ENCODE measurements around the gene SLC38A3.

SLC38A3 gene

GRCh38 chr3:50182533-50183099 is 22.5 kb upstream of the SLC38A3 start:
- Histone ChIP-seq H3K4me3 (ENCODE audit: low read depth, low read length) (no peak overlapping the region), H3K27me3 (ENCODE audit: control insufficient read depth, insufficient read depth, low read length) (no peaks in the 10 kb centered on the region), H3K4me1 (ENCODE audit: control insufficient read depth, insufficient read depth, low read length) (no peaks in the 10 kb centered on the region), H3K9ac (ENCODE audit: low read length) (no peak overlapping the region), H3K27ac (ENCODE audit: low read depth, low read length) (no peak overlapping the region), H3K36me3 (ENCODE audit: control insufficient read depth, insufficient read depth, low read length) (peaks cover 41% of the 10 kb centered on the region), H3K9me3 (ENCODE audit: control insufficient read depth, insufficient read depth, low read depth, low read length) (no peaks in the 10 kb centered on the region)

- Histone ChIP-seq H3K4me1 (ENCODE audit: control insufficient read depth, insufficient read depth, low read length) (no peaks in the 10 kb centered on the region), H3K4me3 (ENCODE audit: low read depth, low read length) (no peak overlapping the region), H3K9me3 (ENCODE audit: control insufficient read depth, insufficient read depth, low read depth, low read length) (no peaks in the 10 kb centered on the region), H3K9ac (ENCODE audit: low read length) (no peak overlapping the region), H3K27ac (ENCODE audit: low read depth, low read length) (no peak overlapping the region), H3K36me3 (ENCODE audit: control insufficient read depth, insufficient read depth, low read length) (peaks cover 41% of the 10 kb centered on the region), H3K27me3 (ENCODE audit: control insufficient read depth, insufficient read depth, low read length) (no peaks in the 10 kb centered on the region)
Observed at GRCh38 chr3:50183755-50184154, 21.3 kb upstream of the SLC38A3 start.

GRCh38 chr3:50184242-50184978 is 20.7 kb upstream of the SLC38A3 start:
- no peaks in the 10 kb centered on the region for H3K9me3 ChIP-seq (ENCODE audit: control insufficient read depth, insufficient read depth, low read depth, low read length)
- no peak overlapping the region for H3K27ac ChIP-seq (ENCODE audit: low read depth, low read length)
- no peak overlapping the region for H3K4me3 ChIP-seq (ENCODE audit: low read depth, low read length)
- H3K4me1 ChIP-seq (ENCODE audit: control insufficient read depth, insufficient read depth, low read length) = no peaks in the 10 kb centered on the region
- H3K9ac ChIP-seq (ENCODE audit: low read length) = no peak overlapping the region
- peaks cover 41% of the 10 kb centered on the region for H3K36me3 ChIP-seq (ENCODE audit: control insufficient read depth, insufficient read depth, low read length)
- H3K27me3 ChIP-seq (ENCODE audit: control insufficient read depth, insufficient read depth, low read length) = no peaks in the 10 kb centered on the region

GRCh38 chr3:50185230-50185629 is 19.8 kb upstream of the SLC38A3 start:
- no peak overlapping the region for H3K9ac ChIP-seq (ENCODE audit: low read length)
- peaks cover 41% of the 10 kb centered on the region for H3K36me3 ChIP-seq (ENCODE audit: control insufficient read depth, insufficient read depth, low read length)
- H3K27me3 ChIP-seq (ENCODE audit: control insufficient read depth, insufficient read depth, low read length) = no peaks in the 10 kb centered on the region
- no peak overlapping the region for H3K4me3 ChIP-seq (ENCODE audit: low read depth, low read length)
- no peaks in the 10 kb centered on the region for H3K9me3 ChIP-seq (ENCODE audit: control insufficient read depth, insufficient read depth, low read depth, low read length)
- H3K27ac ChIP-seq (ENCODE audit: low read depth, low read length) = no peak overlapping the region
- H3K4me1 ChIP-seq (ENCODE audit: control insufficient read depth, insufficient read depth, low read length) = no peaks in the 10 kb centered on the region

- Histone ChIP-seq H3K27me3 (ENCODE audit: control insufficient read depth, insufficient read depth, low read length) (no peaks in the 10 kb centered on the region), H3K4me3 (ENCODE audit: low read depth, low read length) (no peak overlapping the region), H3K9me3 (ENCODE audit: control insufficient read depth, insufficient read depth, low read depth, low read length) (no peaks in the 10 kb centered on the region), H3K4me1 (ENCODE audit: control insufficient read depth, insufficient read depth, low read length) (no peaks in the 10 kb centered on the region), H3K9ac (ENCODE audit: low read length) (no peak overlapping the region), H3K36me3 (ENCODE audit: control insufficient read depth, insufficient read depth, low read length) (peaks cover 41% of the 10 kb centered on the region), H3K27ac (ENCODE audit: low read depth, low read length) (no peak overlapping the region)
Observed at GRCh38 chr3:50186096-50186495, 19.0 kb upstream of the SLC38A3 start.

- Histone ChIP-seq H3K9ac (ENCODE audit: low read length) (no peak overlapping the region), H3K27me3 (ENCODE audit: control insufficient read depth, insufficient read depth, low read length) (no peaks in the 10 kb centered on the region), H3K4me3 (ENCODE audit: low read depth, low read length) (no peak overlapping the region), H3K9me3 (ENCODE audit: control insufficient read depth, insufficient read depth, low read depth, low read length) (no peaks in the 10 kb centered on the region), H3K36me3 (ENCODE audit: control insufficient read depth, insufficient read depth, low read length) (peaks cover 33% of the 10 kb centered on the region), H3K27ac (ENCODE audit: low read depth, low read length) (no peak overlapping the region), H3K4me1 (ENCODE audit: control insufficient read depth, insufficient read depth, low read length) (no peaks in the 10 kb centered on the region)
Observed at GRCh38 chr3:50187750-50188149, 17.3 kb upstream of the SLC38A3 start.

GRCh38 chr3:50189274-50189673 is 15.8 kb upstream of the SLC38A3 start:
- Histone ChIP-seq H3K9me3 (ENCODE audit: control insufficient read depth, insufficient read depth, low read depth, low read length) (no peaks in the 10 kb centered on the region), H3K4me3 (ENCODE audit: low read depth, low read length) (no peak overlapping the region), H3K36me3 (ENCODE audit: control insufficient read depth, insufficient read depth, low read length) (peaks cover 25% of the 10 kb centered on the region), H3K27ac (ENCODE audit: low read depth, low read length) (no peak overlapping the region), H3K27me3 (ENCODE audit: control insufficient read depth, insufficient read depth, low read length) (peaks cover 8% of the 10 kb centered on the region), H3K4me1 (ENCODE audit: control insufficient read depth, insufficient read depth, low read length) (no peaks in the 10 kb centered on the region), H3K9ac (ENCODE audit: low read length) (no peak overlapping the region)

- Histone ChIP-seq H3K9me3 (ENCODE audit: control insufficient read depth, insufficient read depth, low read depth, low read length) (no peaks in the 10 kb centered on the region), H3K27me3 (ENCODE audit: control insufficient read depth, insufficient read depth, low read length) (peaks cover 9% of the 10 kb centered on the region), H3K27ac (ENCODE audit: low read depth, low read length) (no peak overlapping the region), H3K4me3 (ENCODE audit: low read depth, low read length) (no peak overlapping the region), H3K36me3 (ENCODE audit: control insufficient read depth, insufficient read depth, low read length) (peaks cover 18% of the 10 kb centered on the region), H3K9ac (ENCODE audit: low read length) (no peak overlapping the region), H3K4me1 (ENCODE audit: control insufficient read depth, insufficient read depth, low read length) (no peaks in the 10 kb centered on the region)
Observed at GRCh38 chr3:50189989-50190388, 15.1 kb upstream of the SLC38A3 start.

GRCh38 chr3:50190936-50191660 is 14.0 kb upstream of the SLC38A3 start, which contains the start of gene GNAT1:
Gene GNAT1 (plus strand): TSS chr3:50191610. CDS start chr3:50191726, 116 bp downstream.
- H3K9me3 ChIP-seq (ENCODE audit: control insufficient read depth, insufficient read depth, low read depth, low read length) = no peaks in the 10 kb centered on the region
- H3K36me3 ChIP-seq (ENCODE audit: control insufficient read depth, insufficient read depth, low read length) = peaks cover 8% of the 10 kb centered on the region
- H3K9ac ChIP-seq (ENCODE audit: low read length) = no peak within 1 kb of the TSS
- no peak within 1 kb of the TSS for H3K4me3 ChIP-seq (ENCODE audit: low read depth, low read length)
- peaks cover 13% of the 10 kb centered on the region for H3K27me3 ChIP-seq (ENCODE audit: control insufficient read depth, insufficient read depth, low read length)
- no peak within 1 kb of the TSS for H3K27ac ChIP-seq (ENCODE audit: low read depth, low read length)
- peaks cover 10% of the 10 kb centered on the region for H3K4me1 ChIP-seq (ENCODE audit: control insufficient read depth, insufficient read depth, low read length)

GRCh38 chr3:50192124-50192523 is 12.9 kb upstream of the SLC38A3 start:
- Histone ChIP-seq H3K4me1 (ENCODE audit: control insufficient read depth, insufficient read depth, low read length) (peaks cover 10% of the 10 kb centered on the region), H3K9ac (ENCODE audit: low read length) (no peak overlapping the region), H3K9me3 (ENCODE audit: control insufficient read depth, insufficient read depth, low read depth, low read length) (no peaks in the 10 kb centered on the region), H3K27me3 (ENCODE audit: control insufficient read depth, insufficient read depth, low read length) (peaks cover 19% of the 10 kb centered on the region), H3K36me3 (ENCODE audit: control insufficient read depth, insufficient read depth, low read length) (no peaks in the 10 kb centered on the region), H3K27ac (ENCODE audit: low read depth, low read length) (no peak overlapping the region), H3K4me3 (ENCODE audit: low read depth, low read length) (no peak overlapping the region)

GRCh38 chr3:50192689-50193141 is 12.4 kb upstream of the SLC38A3 start:
- Histone ChIP-seq H3K27ac (ENCODE audit: low read depth, low read length) (no peak overlapping the region), H3K4me3 (ENCODE audit: low read depth, low read length) (no peak overlapping the region), H3K36me3 (ENCODE audit: control insufficient read depth, insufficient read depth, low read length) (no peaks in the 10 kb centered on the region), H3K9ac (ENCODE audit: low read length) (no peak overlapping the region), H3K9me3 (ENCODE audit: control insufficient read depth, insufficient read depth, low read depth, low read length) (no peaks in the 10 kb centered on the region), H3K4me1 (ENCODE audit: control insufficient read depth, insufficient read depth, low read length) (peaks cover 10% of the 10 kb centered on the region), H3K27me3 (ENCODE audit: control insufficient read depth, insufficient read depth, low read length) (peaks cover 19% of the 10 kb centered on the region)

Data from HUES6 (cell line).